GM19397 (cell line): ENCODE results near the gene CEP170B.
"Not testable (repeated sequence)": the region's sequence is repeated elsewhere in the genome, so short reads cannot be mapped to it uniquely, and the experiment has no call there.

Experiments
- ATAC-seq: cut with Tn5 transposase; IDR thresholded peaks from one replicate; pipeline ENCODE4 v1.9.1; 2021; ENCODE audit warnings: mild to moderate bottlenecking, moderate library complexity; ENCODE audit not compliant: unreplicated experiment

Gene CEP170B

DNA sequence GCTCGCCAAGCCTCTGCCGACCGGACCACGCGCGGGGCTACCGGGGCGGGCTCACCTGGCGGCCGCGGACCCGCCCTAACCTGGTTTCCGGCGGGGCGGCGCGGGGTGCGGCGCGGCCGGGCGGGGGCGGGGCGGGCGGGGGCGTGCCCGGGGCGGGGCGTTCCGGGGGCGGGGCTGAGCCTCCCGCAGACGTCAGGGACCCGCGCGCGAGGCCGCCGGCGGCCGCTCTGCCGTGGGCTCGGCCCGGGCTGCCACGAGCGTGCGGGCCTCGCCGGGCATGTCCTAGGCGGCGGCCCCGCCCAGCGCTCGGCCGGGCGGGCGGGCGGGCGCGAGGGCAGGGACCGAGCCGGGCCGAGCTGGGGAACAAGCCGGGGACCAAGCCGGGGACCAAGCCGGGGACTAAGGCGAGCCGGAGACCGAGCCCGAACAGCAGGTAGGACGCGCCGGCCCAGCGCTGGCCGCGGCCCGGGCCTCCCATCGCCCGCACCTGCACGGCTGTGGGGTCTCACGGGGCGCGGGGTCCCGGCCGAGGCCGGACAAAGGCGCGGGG, at the start of gene CEP170B:
TSS of gene CEP170B (plus strand) at position 188 of the 550 bp plus-strand sequence. CDS start 3,183 bp downstream, outside the sequence.
- ATAC-seq: no peak

GRCh38 chr14:104816616-104816884, 48.5 kb upstream of the CEP170B start:
- ATAC-seq: no peak

- no peak for ATAC-seq
Measured at GRCh38 chr14:104817930-104818713, 46.9 kb upstream of the CEP170B start.

- ATAC-seq: no peak
Measured at GRCh38 chr14:104818714-104819161, 46.3 kb upstream of the CEP170B start.

DNA sequence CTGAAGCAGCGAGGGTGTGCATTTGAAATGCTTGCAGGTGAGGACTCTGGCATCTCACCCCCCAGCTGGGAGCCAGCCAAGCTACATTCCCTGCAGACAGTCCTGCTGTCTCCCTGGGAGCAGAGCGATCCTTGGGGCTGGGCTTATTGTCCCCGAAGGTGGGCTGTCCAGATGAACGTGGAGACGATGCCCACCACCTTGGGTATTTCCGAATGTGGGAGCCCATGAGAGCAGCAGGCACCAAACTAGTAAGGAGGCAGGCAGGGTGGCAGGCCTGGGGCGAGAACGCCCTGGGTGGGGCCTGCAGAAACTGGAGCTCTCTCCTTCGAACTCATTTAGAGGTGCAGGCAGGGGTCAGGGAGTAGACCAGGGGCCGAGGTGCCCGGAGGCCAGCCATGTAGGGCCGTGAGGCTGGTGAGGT, 45.7 kb upstream of the CEP170B start:
- ATAC-seq: no peak

- ATAC-seq: no peak
Measured at GRCh38 chr14:104820669-104821228, 44.3 kb upstream of the CEP170B start.

DNA sequence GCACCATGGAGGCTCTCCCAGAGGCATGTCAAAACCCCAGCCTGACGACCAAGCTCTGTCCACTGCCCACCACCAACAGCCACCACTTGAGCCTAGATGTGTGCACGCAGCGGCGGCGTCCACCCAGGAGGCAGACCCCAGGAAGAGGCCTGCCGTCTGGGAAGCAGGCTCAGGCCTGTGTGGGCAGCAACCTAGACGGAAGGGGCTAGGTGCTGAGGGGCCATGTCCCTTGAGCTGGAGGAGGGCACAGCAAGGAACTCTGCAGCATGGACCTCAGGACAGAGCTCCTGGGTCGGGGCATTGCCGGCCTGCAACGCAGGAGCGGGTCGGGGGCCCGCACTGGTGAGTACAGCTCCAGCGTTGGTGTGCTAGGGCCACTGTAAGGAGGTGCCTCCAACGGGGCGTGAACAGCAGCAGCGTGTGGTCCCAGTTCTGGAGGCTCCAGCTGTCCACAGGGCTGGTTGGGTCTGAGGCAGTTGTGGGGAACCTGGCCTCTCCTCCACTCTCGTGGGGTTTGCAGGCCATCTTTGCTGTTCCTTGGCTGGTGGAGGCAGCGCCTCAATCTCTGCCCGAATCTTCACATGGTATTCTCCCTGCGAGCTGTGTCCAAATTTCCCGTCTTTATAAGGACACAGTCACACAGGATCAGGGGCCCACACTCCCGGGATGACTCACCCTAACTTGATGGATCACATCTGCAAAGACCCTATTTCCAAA, 43.7 kb upstream of the CEP170B start:
- ATAC-seq: no peak

DNA sequence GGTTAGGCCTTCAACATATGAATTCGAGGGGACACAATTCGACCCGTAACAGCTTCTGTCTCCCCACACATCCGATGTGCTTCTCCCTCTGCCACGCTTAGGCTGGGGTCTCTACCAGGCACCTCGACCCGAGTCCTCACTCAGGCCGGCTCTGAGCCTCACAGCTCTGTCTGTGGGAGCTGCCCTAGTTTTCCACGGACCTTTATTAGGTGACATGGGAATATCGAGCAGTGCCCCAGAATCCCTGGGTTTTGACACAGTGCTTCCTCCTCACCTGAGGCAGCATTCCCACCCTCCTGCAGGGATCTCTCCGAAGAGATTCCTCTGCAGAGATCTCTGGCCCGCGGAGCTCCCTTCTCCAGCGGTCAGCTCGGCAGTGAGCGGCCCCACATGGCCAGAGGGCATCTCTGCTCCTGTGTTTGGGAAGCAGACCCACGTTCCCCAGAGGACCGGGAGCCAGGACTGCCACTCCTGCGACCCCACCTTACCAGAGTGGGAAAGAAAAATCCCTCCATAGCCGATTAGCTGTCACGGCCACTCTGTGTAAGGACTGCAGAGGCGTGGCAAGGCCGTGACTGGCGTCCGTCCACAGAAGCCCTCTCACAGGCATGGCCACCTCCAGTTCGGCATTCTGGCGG, 43.0 kb upstream of the CEP170B start:
- no peak for ATAC-seq

- ATAC-seq: no peak
Measured at GRCh38 chr14:104822821-104823615, 42.0 kb upstream of the CEP170B start.

DNA sequence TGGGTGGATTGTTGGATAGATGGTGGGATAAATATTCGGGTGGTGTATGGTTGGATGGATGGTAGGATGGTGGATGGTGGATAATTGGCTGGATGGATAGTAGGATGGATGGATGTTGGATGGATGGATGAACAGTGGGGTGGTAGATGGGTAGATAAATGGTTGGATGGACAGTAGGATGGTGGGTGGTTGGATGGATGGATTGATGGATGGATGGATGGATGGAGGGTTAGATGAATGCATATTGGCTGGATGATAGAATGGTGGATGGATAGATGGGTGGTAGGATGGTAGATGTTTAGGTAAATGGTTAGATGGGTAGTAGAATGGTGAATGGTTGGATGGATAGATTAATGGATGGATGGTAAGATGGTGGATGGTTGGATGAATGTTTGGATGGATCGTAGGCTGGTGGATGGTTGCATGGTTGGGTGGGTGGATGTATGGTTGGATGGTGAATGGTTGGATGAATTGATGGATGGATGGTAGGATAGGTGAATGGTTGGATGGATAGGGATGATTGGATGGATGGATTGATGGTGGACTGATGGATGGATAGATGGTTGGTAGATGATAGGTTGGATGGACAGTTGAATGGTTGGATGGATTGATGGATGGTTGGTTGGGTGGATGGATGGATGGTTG, 40.6 kb upstream of the CEP170B start:
- ATAC-seq: no peak

DNA sequence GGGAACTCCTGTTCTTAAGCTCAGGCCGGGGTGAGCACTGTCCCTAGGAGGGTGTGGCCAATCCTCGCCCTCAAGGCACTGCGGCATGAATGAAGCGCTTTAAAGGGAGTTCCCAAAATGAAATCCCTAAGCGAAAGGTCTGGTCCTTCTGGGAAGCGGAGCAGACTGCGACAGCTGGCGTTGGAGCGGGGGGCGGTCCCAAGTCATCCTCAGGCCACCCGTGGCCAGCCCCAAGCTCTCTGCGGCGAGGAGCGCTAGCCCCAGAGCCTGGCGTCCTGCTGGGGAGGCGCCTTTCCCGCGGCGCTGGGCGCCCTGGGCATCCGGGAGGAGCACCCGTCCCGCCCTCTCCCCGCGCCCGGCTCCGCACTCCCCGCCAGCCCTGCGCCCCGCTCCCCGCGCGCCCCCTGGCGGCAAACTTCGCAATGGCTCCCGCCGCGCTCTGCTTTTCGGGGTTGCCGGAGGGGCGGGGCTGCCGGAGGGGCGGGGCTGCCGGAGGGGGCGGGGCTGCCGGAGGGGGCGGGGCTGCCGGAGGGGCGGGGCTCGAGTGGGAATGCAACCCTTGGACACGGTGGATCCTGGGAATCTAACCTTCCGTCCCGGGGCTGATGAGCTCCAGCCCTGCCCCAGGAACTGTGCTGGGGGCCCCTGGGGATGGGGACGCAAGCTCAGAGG, 38.7 kb upstream of the CEP170B start:
- ATAC-seq: no peak

- ATAC-seq: no peak
Measured at GRCh38 chr14:104826861-104827176, 38.2 kb upstream of the CEP170B start.

DNA sequence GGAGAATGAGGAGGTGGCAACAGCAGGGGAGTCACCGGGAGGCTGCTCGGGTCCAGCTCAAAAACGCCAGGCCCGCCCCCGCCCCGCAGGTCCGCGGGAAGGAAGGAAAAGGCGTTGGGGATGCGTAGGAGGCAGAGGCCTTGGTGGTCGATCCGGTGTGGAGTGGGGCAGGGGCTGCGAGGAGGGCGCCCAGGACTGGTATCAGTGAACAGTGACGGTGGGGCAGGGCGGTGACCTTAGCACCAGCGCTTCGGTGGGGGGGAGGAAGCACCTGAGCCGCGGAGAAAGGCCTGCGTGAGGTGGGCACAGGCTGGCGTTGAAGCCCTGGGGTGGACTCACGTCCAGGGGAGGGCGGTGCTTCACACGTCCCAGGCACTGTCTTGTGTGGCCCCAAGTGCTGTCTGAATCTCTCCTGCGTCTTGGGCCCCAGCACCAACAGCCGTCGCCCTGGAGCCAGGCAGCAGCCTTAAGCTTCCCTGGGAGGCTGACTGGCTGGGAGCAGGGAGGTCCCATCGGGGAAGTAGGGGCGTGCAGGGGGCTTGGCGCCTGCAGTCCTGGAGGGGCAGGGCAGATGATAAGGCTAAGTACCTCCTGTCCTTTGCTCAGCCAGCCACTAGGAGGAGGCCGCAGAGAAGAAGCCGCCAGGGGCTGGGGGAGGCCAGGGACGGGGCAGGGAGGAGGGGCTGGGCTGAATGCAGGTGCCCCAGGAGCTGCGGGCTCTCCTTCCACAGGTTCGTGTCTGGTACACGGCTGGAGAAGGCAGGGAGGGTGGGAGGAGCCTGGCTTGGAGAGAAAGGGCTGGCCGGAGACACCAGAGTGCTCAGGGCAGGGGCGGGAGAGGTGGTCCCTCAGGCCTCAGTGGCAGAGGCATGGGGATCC, 37.7 kb upstream of the CEP170B start:
- ATAC-seq: no peak

DNA sequence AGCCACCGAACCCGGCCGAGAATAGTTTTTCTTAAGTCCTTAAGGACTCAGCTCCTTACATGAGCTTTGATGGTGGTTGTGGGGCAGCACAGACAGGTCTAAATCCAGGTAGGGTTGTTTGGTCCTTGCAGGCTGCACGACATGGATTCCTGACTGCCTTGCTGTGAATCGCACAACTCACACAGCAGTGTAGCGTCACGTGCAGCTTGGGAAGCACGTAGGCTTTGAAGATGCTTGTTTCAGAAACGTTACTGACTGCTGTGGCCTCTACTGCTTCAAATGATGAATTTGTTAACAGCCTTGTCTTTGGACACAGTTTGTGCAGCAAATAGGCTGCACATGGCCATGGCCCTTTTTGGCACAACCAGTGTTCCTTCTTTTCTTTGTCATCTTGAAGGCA, 34.3 kb upstream of the CEP170B start:
- ATAC-seq: no peak

GRCh38 chr14:104836171-104836935, 28.7 kb upstream of the CEP170B start:
- ATAC-seq: not testable (repeated sequence)

- ATAC-seq: no peak
Measured at GRCh38 chr14:104841730-104842129, 23.3 kb upstream of the CEP170B start.

DNA sequence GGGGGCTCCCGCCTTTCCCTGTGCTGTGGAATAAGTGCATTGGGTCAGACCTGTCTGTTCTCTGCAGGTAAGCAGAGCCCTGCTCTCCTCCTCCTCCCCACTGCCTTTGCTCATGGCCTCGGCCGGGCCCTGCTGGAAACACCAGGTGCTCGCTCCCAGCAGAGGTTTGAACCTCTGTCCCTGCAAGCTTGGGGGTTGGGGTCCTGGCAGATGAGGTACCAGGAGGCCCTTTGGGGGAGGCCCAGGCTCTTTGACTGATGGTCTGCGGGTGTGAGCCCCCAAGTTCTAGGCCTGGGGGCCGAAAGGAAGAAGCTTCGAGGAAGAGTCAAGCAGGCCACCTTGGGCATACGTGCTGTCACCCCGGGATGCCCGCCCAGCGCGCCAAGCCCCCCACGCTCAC, 22.1 kb upstream of the CEP170B start:
- ATAC-seq: no peak
